GM18861 (cell line): ENCODE measurements around the gene ALDH1A2.
"Not testable (repeated sequence)": the region's sequence is repeated elsewhere in the genome, so short reads cannot be mapped to it uniquely, and the experiment has no call there.

ENCODE experiments used
- ATAC-seq: cut with Tn5 transposase; IDR thresholded peaks from one replicate; pipeline ENCODE4 v1.9.1; 2021; ENCODE audit not compliant: unreplicated experiment

ALDH1A2 gene

DNA sequence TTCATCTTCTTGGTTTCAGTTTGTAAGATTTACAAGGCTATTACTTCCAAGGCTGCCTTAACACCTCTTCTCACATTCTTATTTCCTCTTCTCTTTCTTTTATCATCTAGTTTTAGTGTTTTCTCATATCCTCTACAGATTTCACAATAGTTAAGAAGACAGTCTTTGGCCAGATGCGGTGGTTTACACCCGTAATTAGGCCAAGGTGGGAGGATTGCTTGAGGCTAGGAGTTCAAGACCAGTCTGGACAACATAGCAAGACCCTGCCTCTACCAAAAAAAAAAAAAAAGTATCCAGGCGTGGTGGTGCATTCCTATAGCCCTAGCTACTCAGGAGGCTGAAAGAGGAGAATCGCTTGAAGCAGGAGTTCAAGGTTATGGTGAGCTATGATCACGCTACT is 3.5 kb upstream of the ALDH1A2 start:
- no peak for ATAC-seq

GRCh38 chr15:58066042-58066867 is 744 bp upstream of the ALDH1A2 start:
- no peak for ATAC-seq

GRCh38 chr15:58064980-58065444 is 499 bp downstream of the ALDH1A2 start:
- no peak for ATAC-seq

DNA sequence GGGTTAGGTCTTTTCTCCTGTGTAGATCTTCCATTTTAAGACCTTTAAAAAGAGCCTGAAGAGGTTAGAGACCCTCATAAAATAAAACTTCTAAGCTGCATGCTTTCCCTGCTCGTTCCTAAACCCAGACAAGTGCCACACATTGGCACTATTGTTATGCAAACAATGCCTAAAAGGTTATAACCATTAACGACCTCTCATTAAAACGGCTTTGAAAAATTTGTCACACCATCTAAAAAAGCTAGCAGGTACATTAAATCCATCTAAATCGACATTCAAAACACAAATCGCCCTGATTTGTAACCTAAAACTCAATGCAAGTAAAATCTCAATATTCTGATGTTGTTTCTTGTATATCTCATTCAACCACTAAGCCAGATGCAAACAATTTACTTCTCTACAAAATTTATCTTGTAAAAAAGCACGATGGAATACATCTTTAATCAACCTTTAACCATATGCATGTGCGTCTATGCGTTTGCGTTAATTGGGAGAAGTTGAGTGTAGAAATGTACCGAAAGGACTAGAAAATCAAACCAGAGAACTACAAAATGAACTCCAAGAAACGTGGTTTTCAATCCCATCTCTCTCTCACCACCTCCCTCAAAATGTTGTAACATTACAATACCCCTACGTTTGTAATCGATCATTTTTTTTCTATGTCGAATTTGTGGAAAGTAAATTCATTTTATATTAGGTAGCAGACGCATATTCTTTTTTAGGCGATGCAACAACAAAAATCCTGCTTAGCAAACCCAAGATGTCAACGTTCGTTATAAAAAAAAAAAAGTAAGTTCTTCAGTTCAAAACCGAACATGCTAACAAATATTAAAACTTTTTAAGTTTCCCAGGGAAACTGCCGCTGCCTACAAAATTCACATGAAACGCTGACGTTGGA is 1.2 kb downstream of the ALDH1A2 start:
- no peak for ATAC-seq

GRCh38 chr15:58063614-58064013 is 1.9 kb downstream of the ALDH1A2 start:
- ATAC-seq = no peak

DNA sequence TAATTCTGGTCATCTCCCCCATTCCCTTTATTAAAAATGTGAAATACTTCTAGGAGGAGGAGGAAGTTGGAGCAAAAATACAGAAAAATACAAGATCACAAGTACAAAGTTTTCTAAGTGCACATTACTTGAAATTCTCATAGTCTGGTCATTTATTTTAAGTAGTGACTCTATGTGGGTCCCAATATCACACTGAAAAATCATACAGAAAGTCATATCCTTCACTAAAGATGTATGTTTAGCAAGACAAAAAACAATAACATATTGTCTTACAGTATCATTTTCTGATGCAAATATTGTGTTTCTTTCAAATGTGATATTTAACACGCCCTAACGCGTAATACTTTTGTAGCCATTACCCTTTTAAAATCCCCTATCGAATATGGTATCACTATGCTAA is 2.5 kb downstream of the ALDH1A2 start:
- ATAC-seq = no peak

GRCh38 chr15:58062175-58062574 is 3.3 kb downstream of the ALDH1A2 start:
- ATAC-seq = no peak

- ATAC-seq = no peak
Observed at GRCh38 chr15:58060575-58060974, 4.9 kb downstream of the ALDH1A2 start.

DNA sequence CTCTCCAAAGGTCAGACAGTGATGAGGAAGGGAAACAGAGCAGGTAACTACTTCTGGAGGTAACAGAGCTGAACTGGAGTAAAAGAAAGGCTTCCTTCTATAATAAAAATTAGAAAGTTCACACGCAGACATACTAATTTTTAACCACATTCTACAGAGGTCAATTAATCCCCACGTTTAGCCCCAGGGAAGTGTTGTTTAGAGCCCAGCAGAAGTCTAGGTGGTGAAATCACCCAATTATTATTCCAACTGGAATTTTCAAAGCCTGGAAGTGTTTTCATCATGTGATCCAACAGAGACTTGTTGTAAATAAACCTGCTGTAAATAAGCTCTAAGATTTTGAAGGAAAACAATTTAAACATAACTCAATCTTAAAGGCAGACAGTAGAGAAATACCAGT is 6.8 kb downstream of the ALDH1A2 start:
- no peak for ATAC-seq

- ATAC-seq = no peak
Observed at GRCh38 chr15:58058073-58058472, 7.4 kb downstream of the ALDH1A2 start.

GRCh38 chr15:58057559-58057958 is 8.0 kb downstream of the ALDH1A2 start:
- ATAC-seq = no peak

DNA sequence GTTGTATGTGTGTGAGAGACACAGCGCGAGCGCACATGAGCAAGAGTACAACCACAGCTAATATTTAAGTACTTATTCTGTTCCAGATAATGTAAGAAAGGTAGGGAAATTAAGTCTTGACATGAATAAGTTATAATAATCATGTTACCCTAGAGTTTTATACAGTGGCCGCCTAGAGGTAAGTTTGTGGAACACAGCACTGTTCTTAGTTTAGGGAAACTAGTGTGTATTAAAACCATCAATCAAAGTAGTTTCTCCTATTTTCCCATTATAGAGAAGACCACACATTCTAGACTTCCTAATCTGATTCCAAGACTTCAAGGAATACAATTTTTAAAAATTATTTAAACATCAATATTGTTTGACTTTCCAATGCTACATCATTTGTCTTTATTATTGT is 9.5 kb downstream of the ALDH1A2 start:
- ATAC-seq = no peak

DNA sequence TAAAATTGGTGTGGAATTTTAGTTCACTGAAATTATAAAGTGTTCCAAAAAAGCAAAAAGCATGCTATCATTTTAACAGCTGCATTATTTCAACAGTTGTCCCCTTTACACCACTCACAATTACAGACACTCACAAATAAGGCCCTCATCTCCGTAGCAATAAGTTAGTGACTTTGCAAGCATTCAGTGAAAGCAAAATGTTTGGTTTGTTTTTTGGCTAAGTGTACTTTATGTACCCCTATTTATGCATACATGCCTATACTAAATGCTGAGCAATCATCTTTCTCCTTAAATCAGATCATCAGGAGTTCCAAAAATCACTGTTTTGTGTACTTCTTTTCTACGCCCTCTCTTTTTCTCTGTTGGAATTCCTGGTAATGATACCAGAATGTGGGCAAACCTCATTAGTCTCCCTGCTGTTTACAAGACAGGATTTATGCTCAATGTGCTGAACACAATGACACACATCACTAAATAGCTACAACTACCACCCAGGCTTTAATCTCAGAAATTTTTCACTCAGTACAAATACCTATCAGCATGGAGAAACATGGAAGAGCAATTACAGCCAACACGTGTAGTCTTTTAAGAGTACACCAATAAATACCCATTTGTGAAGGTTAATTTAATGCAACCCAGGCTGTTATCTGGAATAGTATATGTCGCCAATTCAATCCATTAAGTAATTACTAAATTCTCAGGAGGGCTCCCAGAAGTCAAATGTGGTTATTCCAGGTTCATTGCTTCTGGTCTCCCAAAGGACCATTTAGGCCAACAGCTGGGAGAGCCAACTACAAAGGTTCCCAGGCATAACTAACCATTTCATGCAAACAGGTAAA is 12.0 kb downstream of the ALDH1A2 start:
- ATAC-seq = no peak

GRCh38 chr15:58052334-58052733 is 13.2 kb downstream of the ALDH1A2 start:
- no peak for ATAC-seq

- ATAC-seq = no peak
Observed at GRCh38 chr15:58049520-58050227, 15.8 kb downstream of the ALDH1A2 start.

DNA sequence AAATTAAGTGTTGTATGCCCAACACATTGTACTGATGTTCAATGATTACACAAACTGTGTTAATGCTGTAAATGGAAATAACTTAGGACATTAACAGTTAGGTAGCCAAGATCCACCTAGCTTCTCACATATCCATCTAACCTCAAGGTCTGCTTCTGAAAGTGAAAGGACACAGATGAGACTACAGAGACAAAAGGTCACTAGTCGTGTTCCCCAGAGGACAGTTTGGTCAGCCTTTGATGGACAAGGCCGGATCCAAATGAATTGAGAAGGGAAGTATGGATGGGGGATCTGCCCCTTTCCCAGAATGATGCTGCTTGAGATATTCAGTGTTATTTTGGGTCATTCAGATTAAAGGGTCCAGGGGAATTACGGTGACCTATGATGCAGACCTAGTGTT is 17.2 kb downstream of the ALDH1A2 start:
- no peak for ATAC-seq

GRCh38 chr15:58047149-58047548 is 18.4 kb downstream of the ALDH1A2 start:
- no peak for ATAC-seq

DNA sequence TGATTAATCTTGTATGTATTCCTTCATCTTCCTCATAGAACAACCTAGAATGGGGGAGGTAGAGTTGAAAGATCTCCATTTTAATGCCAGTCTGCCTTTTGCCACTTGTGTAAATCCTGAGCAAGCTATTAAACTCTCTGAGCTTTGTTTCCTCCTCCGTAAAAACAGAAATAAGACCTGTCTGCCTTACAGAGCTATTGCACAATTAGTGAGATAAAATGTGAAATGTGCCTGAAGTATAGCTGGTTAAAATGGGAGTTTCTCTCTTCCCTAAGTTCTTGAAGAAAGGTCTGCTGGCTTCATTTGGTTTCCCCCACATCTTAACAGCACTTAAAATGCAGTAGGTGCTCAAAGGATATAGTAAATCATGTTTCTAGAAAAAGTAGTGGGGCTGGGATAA is 19.0 kb downstream of the ALDH1A2 start:
- no peak for ATAC-seq

GRCh38 chr15:58045376-58045775 is 20.1 kb downstream of the ALDH1A2 start:
- not testable (repeated sequence) for ATAC-seq

- no peak for ATAC-seq
Observed at GRCh38 chr15:58044551-58044950, 21.0 kb downstream of the ALDH1A2 start.
